OCI-LY1 (cell line): Measurements from ENCODE around the gene LRRC8B.

ENCODE experiments used
- CTCF ChIP-seq: fragments of 200-600 bp; sonication (generic), shearing (Covaris generic); IDR thresholded peaks from 2 replicates; pipeline ENCODE4 v1.5.1; 2017; ENCODE audit warnings: mild to moderate bottlenecking, antibody characterized with exemption, low read length, moderate library complexity, mixed read lengths
- EZH2 ChIP-seq: fragments of 200-600 bp; sonication (generic), shearing (Covaris generic); IDR thresholded peaks from 2 replicates; pipeline ENCODE4 v1.8.0; 2017; ENCODE audit warnings: borderline replicate concordance, mixed run types, mild to moderate bottlenecking, antibody characterized with exemption, low read length, moderate library complexity, mixed read lengths

- TF ChIP-seq CTCF (no peak), EZH2 (no peak)
Measured at GRCh38 chr1:89528382-89528780, 3.8 kb downstream of the LRRC8B start.
